Loucy (cell line): ENCODE measurements around the gene ALDH1A1.

Source experiments
- CTCF ChIP-seq: fragments of 200-600 bp; sonication (generic); conservative IDR thresholded peaks from 2 replicates; pipeline ENCODE4 v1.5.1; 2014; ENCODE audit warnings: mild to moderate bottlenecking, antibody characterized with exemption, low read length
- EZH2phosphoT487 ChIP-seq: fragments of 200-600 bp; IDR thresholded peaks from 2 replicates; pipeline ENCODE4 v1.6.1; 2018; ENCODE audit warnings: antibody characterized with exemption, mild to moderate bottlenecking, moderate library complexity, borderline replicate concordance

- no peak for TF ChIP-seq CTCF
- TF ChIP-seq EZH2phosphoT487 = no peak
Observed at GRCh38 chr9:72911247-72911775, 41.5 kb downstream of the ALDH1A1 start.
